ENCODE results near the gene HNRNPD.

DNA sequence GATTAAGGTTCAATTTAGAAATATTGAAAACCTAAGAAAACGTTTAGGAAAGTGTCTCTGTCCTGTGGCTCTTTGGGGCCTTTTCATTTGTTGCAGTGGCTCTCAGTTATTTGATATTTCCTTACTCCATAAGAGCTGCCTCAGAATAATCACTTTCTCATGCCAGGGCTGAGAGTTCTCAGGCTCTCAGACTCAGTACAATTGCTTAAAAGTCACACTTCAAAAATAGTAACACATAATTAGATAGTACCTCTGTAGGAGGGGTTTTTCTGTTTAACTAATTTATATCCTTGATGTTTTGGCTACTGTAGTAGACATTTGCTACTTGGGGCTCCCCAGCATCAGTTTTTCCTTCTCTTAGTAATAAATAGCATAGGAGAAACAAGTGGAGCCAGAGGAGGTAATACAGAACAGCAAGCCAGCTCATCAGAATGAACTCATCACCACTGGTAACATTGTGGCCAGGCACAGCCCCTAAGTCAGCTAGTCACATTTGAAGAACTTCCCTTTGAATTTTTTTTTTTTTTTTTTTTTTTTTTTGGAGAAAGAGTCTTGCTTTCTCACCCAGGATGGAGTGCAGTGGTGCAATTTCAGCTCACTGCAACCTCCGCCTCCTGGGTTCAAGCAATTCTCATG is 8.0 kb upstream of the HNRNPD start:
- TF ChIP-seq POLR2A (IDR thresholded peaks at IDR 0.05) = no peak
- TF ChIP-seq CTCF (IDR thresholded peaks at IDR 0.05) = no peak
- no peak for TF ChIP-seq POLR2AphosphoS5 (IDR thresholded peaks at IDR 0.05)
